Cardiac muscle cell (in vitro differentiated cells and primary cell): ENCODE measurements around the gene SCRN3. TPM values are rescaled to one million over a fixed set of nuclear protein-coding genes. Genes with fewer than 3 reads are reported as not detected.
"Not testable (repeated sequence)": the region's sequence is repeated elsewhere in the genome, so short reads cannot be mapped to it uniquely, and the experiment has no call there.

Source experiments
- DNase-seq, 2 donors: peaks; one replicate each; pipeline versions ENCODE4 v3.0.0 to v3.0.0-alpha.2; 2010 to 2017; ENCODE audit warnings: low read depth in 1 of 2, low spot score in 1 of 2
- H3K27ac ChIP-seq: fragments of 200-600 bp; sonication (generic); 2 replicates; pipeline ENCODE4 v1.5.1; 2016
- H3K27me3 ChIP-seq: fragments of 200-600 bp; sonication (generic); 2 replicates; pipeline ENCODE4 v1.6.0; 2016; ENCODE audit warnings: control low read depth
- H3K36me3 ChIP-seq: fragments of 200-600 bp; sonication (generic); 2 replicates; pipeline ENCODE4 v1.5.1; 2016; ENCODE audit warnings: control low read depth
- H3K4me1 ChIP-seq: fragments of 200-600 bp; sonication (generic); 2 replicates; pipeline ENCODE4 v1.8.1; 2017; ENCODE audit warnings: low read depth, mild to moderate bottlenecking, mixed run types
- H3K4me3 ChIP-seq: fragments of 200-600 bp; sonication (generic); 2 replicates; pipeline ENCODE4 v1.5.1; 2016; ENCODE audit warnings: mild to moderate bottlenecking
- H3K9me3 ChIP-seq: fragments of 200-600 bp; sonication (generic); 2 replicates; pipeline ENCODE4 v1.5.1; 2017; ENCODE audit warnings: low read depth, mild to moderate bottlenecking, control low read depth
- CTCF ChIP-seq: IDR thresholded peaks from 2 replicates; pipeline ENCODE4 v1.5.1; 2012; ENCODE audit warnings: low read depth, mild to moderate bottlenecking, low read length
- polyA plus RNA-seq: library from polyadenylated mRNA; unstranded; fragments of >200 nt; fragmentation: Nextera tagmentation; extraction: Ambion mirVana; gene quantifications from 2 replicates; pipeline ENCODE4 v1.2.1, GENCODE V29; 2016
- total RNA-seq: library from RNA; depleted of rRNA; stranded (reverse); fragments of >200 nt; gene quantifications from 2 replicates; pipeline ENCODE4 v1.2.3, GENCODE V29; 2016

Gene SCRN3
- total and polyA plus RNA-seq, 2 experiments from 2014 or later, result 23.5 to 42.1 TPM

- DNase-seq, result no peak
- Histone ChIP-seq H3K4me3 (no peak overlapping the region), H3K36me3 (peaks cover 58% of the 10 kb centered on the region), H3K9me3 (no peaks in the 10 kb centered on the region), H3K27me3 (no peaks in the 10 kb centered on the region), H3K4me1 (no peaks in the 10 kb centered on the region), H3K27ac (no peak overlapping the region)
- TF ChIP-seq CTCF, result no peak
These were observed 11.7 kb upstream of the SCRN3 start for GRCh38 chr2:174383796-174384195.

GRCh38 chr2:174385201-174385600 is 10.3 kb upstream of the SCRN3 start:
- H3K36me3 ChIP-seq, result peaks cover 47% of the 10 kb centered on the region
- no peak for DNase-seq
- H3K4me1 ChIP-seq, result no peaks in the 10 kb centered on the region
- no peak overlapping the region for H3K4me3 ChIP-seq
- no peaks in the 10 kb centered on the region for H3K9me3 ChIP-seq
- no peak overlapping the region for H3K27ac ChIP-seq
- no peak for TF ChIP-seq CTCF
- no peaks in the 10 kb centered on the region for H3K27me3 ChIP-seq

- H3K27me3 ChIP-seq, H3K9me3 ChIP-seq, H3K4me1 ChIP-seq, H3K4me3 ChIP-seq, DNase-seq, H3K27ac ChIP-seq: not testable (repeated sequence)
- H3K36me3 ChIP-seq, result peaks cover 31% of the 10 kb centered on the region
These were observed 6.8 kb upstream of the SCRN3 start for GRCh38 chr2:174388706-174389105.

- no peaks in the 10 kb centered on the region for H3K27me3 ChIP-seq
- peaks cover 8% of the 10 kb centered on the region for H3K4me1 ChIP-seq
- H3K27ac ChIP-seq, result no peak overlapping the region
- TF ChIP-seq CTCF, result no peak
- no peak for DNase-seq
- peaks cover 24% of the 10 kb centered on the region for H3K36me3 ChIP-seq
- no peak overlapping the region for H3K4me3 ChIP-seq
- H3K9me3 ChIP-seq, result no peaks in the 10 kb centered on the region
These were observed 6.0 kb upstream of the SCRN3 start for GRCh38 chr2:174389542-174389941.

- DNase-seq, H3K27ac ChIP-seq, H3K27me3 ChIP-seq, H3K9me3 ChIP-seq, H3K4me3 ChIP-seq: not testable (repeated sequence)
- Histone ChIP-seq H3K36me3 (peaks cover 19% of the 10 kb centered on the region), H3K4me1 (peaks cover 11% of the 10 kb centered on the region)
These were observed 5.2 kb upstream of the SCRN3 start for GRCh38 chr2:174390303-174390702.

- Histone ChIP-seq H3K27me3 (no peaks in the 10 kb centered on the region), H3K27ac (no peak overlapping the region), H3K4me3 (no peak overlapping the region), H3K4me1 (peaks cover 11% of the 10 kb centered on the region), H3K9me3 (no peaks in the 10 kb centered on the region), H3K36me3 (no peaks in the 10 kb centered on the region)
- DNase-seq, result no peak
- TF ChIP-seq CTCF, result no peak
These were observed 2.8 kb upstream of the SCRN3 start for GRCh38 chr2:174392706-174393105.
